ENCODE data around the gene BCAS3. TPM values are rescaled to one million over a fixed set of nuclear protein-coding genes. Genes with fewer than 3 reads are reported as not detected.

BCAS3 gene
- total RNA-seq, 2 donors from 2014 or later = 44.1 to 71.5 TPM

DNA sequence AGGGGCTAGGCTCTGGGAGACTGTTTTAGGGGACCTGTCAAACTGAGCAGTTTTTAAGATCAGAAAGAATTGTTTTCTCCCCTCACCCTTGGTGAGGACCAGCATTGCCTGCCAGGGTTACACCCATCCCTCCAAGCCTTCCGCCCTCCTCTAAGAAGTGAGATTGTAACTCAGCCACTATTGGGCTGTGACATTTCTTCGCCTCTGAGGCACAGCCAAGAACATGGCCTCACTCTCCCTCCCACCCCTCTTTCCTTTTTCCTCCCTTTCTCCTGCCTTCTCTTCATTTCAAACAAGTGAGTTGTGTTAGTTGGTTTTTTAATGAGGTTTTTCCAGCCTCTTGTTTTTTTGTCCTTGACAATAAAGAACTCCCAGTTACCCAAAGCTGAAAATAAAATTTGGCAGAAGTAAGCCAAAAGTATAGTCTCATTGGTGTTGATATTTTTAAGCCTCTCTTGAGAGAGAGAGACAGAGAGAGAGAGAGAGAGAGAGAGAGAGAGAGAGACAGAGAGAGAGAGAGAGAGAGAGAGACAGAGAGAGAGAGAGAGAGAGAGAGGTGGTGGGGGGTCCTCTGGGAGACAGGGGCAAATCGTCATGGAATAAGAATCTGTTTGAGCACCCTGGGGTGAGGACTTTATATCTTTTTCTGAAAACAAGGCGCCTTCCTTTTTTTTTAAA is 644.8 kb downstream of the BCAS3 start:
- ATAC-seq (no peak), DNase-seq (no peak)
- intact Hi-C loops (cut with DNase I) = no loop called here
- no peaks in the 10 kb centered on the region for H3K9me3 ChIP-seq
- no peak for TF ChIP-seq POLR2A (IDR thresholded peaks at IDR 0.05)
- TF ChIP-seq, protein P1, sequence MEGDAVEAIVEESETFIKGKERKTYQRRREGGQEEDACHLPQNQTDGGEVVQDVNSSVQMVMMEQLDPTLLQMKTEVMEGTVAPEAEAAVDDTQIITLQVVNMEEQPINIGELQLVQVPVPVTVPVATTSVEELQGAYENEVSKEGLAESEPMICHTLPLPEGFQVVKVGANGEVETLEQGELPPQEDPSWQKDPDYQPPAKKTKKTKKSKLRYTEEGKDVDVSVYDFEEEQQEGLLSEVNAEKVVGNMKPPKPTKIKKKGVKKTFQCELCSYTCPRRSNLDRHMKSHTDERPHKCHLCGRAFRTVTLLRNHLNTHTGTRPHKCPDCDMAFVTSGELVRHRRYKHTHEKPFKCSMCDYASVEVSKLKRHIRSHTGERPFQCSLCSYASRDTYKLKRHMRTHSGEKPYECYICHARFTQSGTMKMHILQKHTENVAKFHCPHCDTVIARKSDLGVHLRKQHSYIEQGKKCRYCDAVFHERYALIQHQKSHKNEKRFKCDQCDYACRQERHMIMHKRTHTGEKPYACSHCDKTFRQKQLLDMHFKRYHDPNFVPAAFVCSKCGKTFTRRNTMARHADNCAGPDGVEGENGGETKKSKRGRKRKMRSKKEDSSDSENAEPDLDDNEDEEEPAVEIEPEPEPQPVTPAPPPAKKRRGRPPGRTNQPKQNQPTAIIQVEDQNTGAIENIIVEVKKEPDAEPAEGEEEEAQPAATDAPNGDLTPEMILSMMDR (IDR thresholded peaks at IDR 0.05) = no peak
- no peak overlapping the region for H3K27ac ChIP-seq
- H3K4me3 ChIP-seq = no peak overlapping the region
- H3K27me3 ChIP-seq = no peaks in the 10 kb centered on the region
- 80 to 90% methylated on average over 4 of the region's 4 CpGs for WGBS, 2 donors
- no peaks in the 10 kb centered on the region for H3K36me3 ChIP-seq (replicated peaks in 1 of 2; ENCODE audit: insufficient read depth in 1 of 2, low read depth in 2 of 2)
- no peaks in the 10 kb centered on the region for H3K4me1 ChIP-seq

DNA sequence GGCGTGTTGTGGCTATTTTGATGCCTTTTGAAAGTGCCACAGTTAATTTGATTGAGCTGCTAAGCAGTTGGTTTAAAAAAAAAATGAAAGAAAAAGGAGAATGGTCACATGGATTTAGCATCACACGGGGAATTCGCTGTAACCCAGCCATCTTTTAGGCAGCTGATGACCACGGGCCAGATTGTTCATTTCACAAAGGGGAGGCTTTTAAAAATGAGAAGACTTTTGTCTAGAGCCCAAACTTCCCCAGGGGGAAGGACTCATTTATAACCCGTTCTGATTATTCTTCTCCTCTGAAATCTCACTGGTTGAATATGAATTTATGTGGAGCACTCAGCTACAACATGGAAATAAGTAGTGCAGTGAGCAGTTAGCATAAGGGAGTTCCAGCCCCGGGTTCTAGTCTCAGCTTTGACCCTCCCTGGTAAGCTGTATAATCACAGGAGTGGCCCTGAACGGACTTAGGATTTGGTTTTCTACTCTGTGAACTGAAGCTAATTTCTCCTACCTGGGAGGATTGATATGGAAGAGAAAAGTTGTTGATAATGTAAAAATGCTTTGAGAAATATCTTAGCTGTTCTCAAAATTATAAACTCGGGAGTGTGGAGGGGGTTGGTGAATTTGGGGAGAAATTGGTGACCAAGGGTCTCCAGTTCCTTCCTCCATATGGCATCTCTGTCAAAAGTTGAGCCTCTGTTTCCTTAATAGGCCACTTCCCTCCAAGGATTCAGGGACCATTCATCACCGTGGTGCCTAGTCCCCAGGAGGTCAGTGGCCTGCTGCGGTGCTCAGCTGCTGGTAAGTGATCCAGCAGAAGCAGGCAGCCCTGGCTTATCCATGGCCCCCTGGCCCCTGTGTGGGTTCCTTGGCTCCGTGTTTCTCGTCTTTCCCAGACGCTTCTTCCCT is 645.6 kb downstream of the BCAS3 start:
- DNase-seq (peak in 1 of 4 donors; percentile 12), ATAC-seq (no peak)
- Histone ChIP-seq H3K27ac (peak overlapping the region in 1 of 4 donors; percentile 6), H3K9me3 (no peaks in the 10 kb centered on the region), H3K4me3 (no peak overlapping the region), H3K27me3 (no peaks in the 10 kb centered on the region), H3K36me3 (replicated peaks in 1 of 2; ENCODE audit: insufficient read depth in 1 of 2, low read depth in 2 of 2) (no peaks in the 10 kb centered on the region), H3K4me1 (no peaks in the 10 kb centered on the region)
- 81 to 84% methylated on average over 9 to 13 of the region's 13 CpGs for WGBS, 2 donors
- intact Hi-C loops (cut with DNase I) = no loop called here
- TF ChIP-seq, protein P1 (IDR thresholded peaks at IDR 0.05) = no peak
- TF ChIP-seq POLR2A (IDR thresholded peaks at IDR 0.05) = no peak

DNA sequence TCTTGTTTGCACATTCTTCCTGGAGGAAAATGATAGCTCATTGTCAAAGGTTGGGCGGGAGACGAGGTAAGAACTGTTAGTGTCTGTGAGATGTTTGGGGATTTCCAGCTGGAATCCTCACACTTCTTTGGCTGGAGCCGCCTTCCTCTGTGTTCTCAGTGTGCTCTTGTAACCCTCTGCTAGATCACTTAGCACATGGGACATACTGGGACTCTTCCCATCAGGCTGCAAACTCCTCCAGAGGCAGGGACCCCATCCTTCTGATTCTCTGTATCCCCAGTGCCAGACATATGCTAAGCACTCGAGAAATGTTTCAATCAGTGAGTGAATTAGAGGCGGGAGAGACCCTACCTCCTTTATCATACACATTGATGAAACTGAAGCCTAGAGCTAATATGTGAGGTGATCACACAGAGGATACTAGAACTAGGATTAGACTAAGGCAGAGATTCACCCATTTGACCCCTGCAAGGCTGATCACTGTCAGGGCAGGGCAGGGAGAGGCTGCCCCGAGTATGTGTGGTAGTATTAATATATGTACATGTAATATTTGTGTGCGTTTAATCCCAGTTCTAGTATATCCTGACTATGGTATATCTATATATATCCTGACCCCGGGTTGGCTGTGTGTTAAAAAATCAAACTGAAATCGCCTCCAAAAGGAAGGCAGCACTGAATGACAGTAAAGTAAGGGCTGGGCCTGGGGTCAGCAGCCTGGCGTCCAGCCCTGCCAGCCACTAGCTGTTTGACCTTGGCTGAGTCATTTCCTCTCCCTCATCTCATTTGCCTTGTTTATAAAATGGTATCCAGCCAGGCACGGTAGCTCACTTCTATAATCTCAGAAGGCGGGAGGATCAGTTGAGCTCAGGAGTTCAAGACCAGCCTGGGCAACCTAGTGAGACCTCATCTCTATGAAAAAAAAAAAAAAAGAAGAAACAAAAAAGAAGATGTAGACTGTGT is 646.5 kb downstream of the BCAS3 start:
- no peak for DNase-seq
- 88 to 89% methylated on average over 12 of the region's 12 CpGs for WGBS, 2 donors
- peak overlapping the region in 1 of 4 donors; percentile 6 for H3K27ac ChIP-seq

DNA sequence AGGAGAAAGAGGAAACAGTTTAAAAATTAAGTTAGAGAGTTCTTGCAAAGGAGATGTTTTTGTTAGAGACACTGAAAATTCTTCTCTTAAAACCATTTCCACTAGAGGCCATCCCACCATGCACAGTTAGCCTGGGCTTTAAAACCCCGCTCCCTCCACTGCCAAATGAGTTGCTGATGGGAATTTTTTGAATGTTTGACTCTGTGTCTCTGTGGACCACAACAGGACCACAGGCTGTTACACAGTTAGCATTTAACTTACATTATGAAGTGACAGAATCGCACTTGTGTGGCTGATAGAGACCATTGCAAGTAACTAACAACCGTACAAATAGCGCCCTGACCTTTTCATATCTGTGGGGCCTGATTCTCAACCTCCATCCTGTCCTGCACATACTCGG is 647.3 kb downstream of the BCAS3 start:
- TF ChIP-seq POLR2A (IDR thresholded peaks at IDR 0.05) = no peak
- TF ChIP-seq, protein P1 (IDR thresholded peaks at IDR 0.05) = no peak
- Histone ChIP-seq H3K4me3 (no peak overlapping the region), H3K4me1 (no peaks in the 10 kb centered on the region), H3K9me3 (no peaks in the 10 kb centered on the region), H3K27me3 (no peaks in the 10 kb centered on the region), H3K27ac (no peak overlapping the region), H3K36me3 (replicated peaks in 1 of 2; ENCODE audit: insufficient read depth in 1 of 2, low read depth in 2 of 2) (no peaks in the 10 kb centered on the region)
- ATAC-seq = no peak
- DNase-seq = no peak
- WGBS, 2 donors = 92 to 95% methylated on average over 5 of the region's 5 CpGs
- intact Hi-C loops (cut with DNase I) = no loop called here

More for the DNA sequence above, 646.5 kb downstream of the BCAS3 start:
- Histone ChIP-seq H3K4me3 (no peak overlapping the region), H3K9me3 (no peaks in the 10 kb centered on the region), H3K4me1 (no peaks in the 10 kb centered on the region), H3K36me3 (replicated peaks in 1 of 2; ENCODE audit: insufficient read depth in 1 of 2, low read depth in 2 of 2) (no peaks in the 10 kb centered on the region), H3K27me3 (no peaks in the 10 kb centered on the region)
- intact Hi-C loops (cut with DNase I) = no loop called here
- no peak for ATAC-seq
- TF ChIP-seq, protein P1 (IDR thresholded peaks at IDR 0.05) = no peak
- TF ChIP-seq POLR2A (IDR thresholded peaks at IDR 0.05) = no peak

All from body of pancreas (tissue), 4 donors.